Endothelial cell (in vitro differentiated cells): ENCODE data around the gene SQOR. TPM values are rescaled to one million over a fixed set of nuclear protein-coding genes. Genes with fewer than 3 reads are reported as not detected.

Experiments
- DNase-seq: peaks from one replicate; pipeline ENCODE4 v3.0.0; 2021; ENCODE audit warnings: low spot score
- H3K27ac Mint-ChIP-seq: one replicate; pipeline ENCODE4 v1.8.0; 2021; ENCODE audit warnings: mixed read lengths, inconsistent platforms; ENCODE audit not compliant: unreplicated experiment
- H3K27me3 Mint-ChIP-seq: one replicate; pipeline ENCODE4 v1.8.0; 2021; ENCODE audit warnings: mild to moderate bottlenecking, moderate library complexity, mixed read lengths, inconsistent platforms; ENCODE audit not compliant: unreplicated experiment
- H3K36me3 Mint-ChIP-seq: one replicate; pipeline ENCODE4 v1.8.0; 2021; ENCODE audit warnings: mild to moderate bottlenecking, low read depth, mixed read lengths, inconsistent platforms; ENCODE audit not compliant: unreplicated experiment
- H3K4me1 Mint-ChIP-seq: one replicate; pipeline ENCODE4 v1.8.0; 2021; ENCODE audit warnings: mild to moderate bottlenecking, mixed read lengths, inconsistent platforms; ENCODE audit not compliant: unreplicated experiment
- H3K4me3 Mint-ChIP-seq: one replicate; pipeline ENCODE4 v1.8.0; 2021; ENCODE audit warnings: mild to moderate bottlenecking, mixed read lengths, inconsistent platforms; ENCODE audit not compliant: unreplicated experiment
- H3K9me3 Mint-ChIP-seq: one replicate; pipeline ENCODE4 v1.8.0; 2021; ENCODE audit warnings: mixed read lengths, inconsistent platforms; ENCODE audit not compliant: unreplicated experiment
- CTCF ChIP-seq: fragments of 200-600 bp; sonication (generic); IDR thresholded peaks from one replicate; pipeline ENCODE4 v1.5.0; 2021; ENCODE audit warnings: antibody characterized with exemption; ENCODE audit not compliant: unreplicated experiment
- total RNA-seq: library from RNA; stranded (reverse); fragmentation: NEBNext Ultra II Directional; extraction: Animal tissue kit (Norgen Biotek cat#: 25700); gene quantifications from one replicate; pipeline ENCODE4 v1.2.1, GENCODE V29; 2021; ENCODE audit not compliant: unreplicated experiment

The SQOR gene
- total RNA-seq, 1 donor from 2014 or later: 3.8 TPM

GRCh38 chr15:45715528-45715927, 80.7 kb downstream of the SQOR start:
- TF ChIP-seq CTCF: no peak
- Mint-ChIP-seq H3K4me1 (no peaks in the 10 kb centered on the region), H3K9me3 (no peaks in the 10 kb centered on the region), H3K36me3 (no peaks in the 10 kb centered on the region), H3K27ac (no peak overlapping the region), H3K4me3 (no peak overlapping the region), H3K27me3 (no peaks in the 10 kb centered on the region)
- no peak for DNase-seq

GRCh38 chr15:45719490-45719889, 84.7 kb downstream of the SQOR start:
- no peak overlapping the region for H3K4me3 Mint-ChIP-seq
- H3K27ac Mint-ChIP-seq: no peak overlapping the region
- DNase-seq: no peak
- no peaks in the 10 kb centered on the region for H3K36me3 Mint-ChIP-seq
- H3K27me3 Mint-ChIP-seq: no peaks in the 10 kb centered on the region
- no peaks in the 10 kb centered on the region for H3K4me1 Mint-ChIP-seq
- TF ChIP-seq CTCF: no peak
- no peaks in the 10 kb centered on the region for H3K9me3 Mint-ChIP-seq

GRCh38 chr15:45720183-45720582, 85.4 kb downstream of the SQOR start:
- Mint-ChIP-seq H3K4me3 (no peak overlapping the region), H3K9me3 (no peaks in the 10 kb centered on the region), H3K27me3 (no peaks in the 10 kb centered on the region), H3K27ac (no peak overlapping the region), H3K36me3 (no peaks in the 10 kb centered on the region), H3K4me1 (no peaks in the 10 kb centered on the region)
- TF ChIP-seq CTCF: no peak
- no peak for DNase-seq

- no peaks in the 10 kb centered on the region for H3K4me1 Mint-ChIP-seq
- H3K27ac Mint-ChIP-seq: no peak overlapping the region
- H3K36me3 Mint-ChIP-seq: no peaks in the 10 kb centered on the region
- H3K9me3 Mint-ChIP-seq: peaks cover 7% of the 10 kb centered on the region
- DNase-seq: no peak
- peaks cover 4% of the 10 kb centered on the region for H3K27me3 Mint-ChIP-seq
- no peak overlapping the region for H3K4me3 Mint-ChIP-seq
- TF ChIP-seq CTCF: no peak
Observed at GRCh38 chr15:45728641-45729040, 93.8 kb downstream of the SQOR start.

GRCh38 chr15:45729141-45729540, 94.3 kb downstream of the SQOR start:
- Mint-ChIP-seq H3K27me3 (peaks cover 4% of the 10 kb centered on the region), H3K4me1 (no peaks in the 10 kb centered on the region), H3K27ac (no peak overlapping the region), H3K36me3 (no peaks in the 10 kb centered on the region), H3K4me3 (no peak overlapping the region), H3K9me3 (peaks cover 7% of the 10 kb centered on the region)
- no peak for TF ChIP-seq CTCF
- DNase-seq: no peak
